Measurements from ENCODE around the gene ARID5B. TPM values are rescaled to one million over a fixed set of nuclear protein-coding genes. Genes with fewer than 3 reads are reported as not detected.

The ARID5B gene
- total and polyA plus RNA-seq, 2 donors (not counting 3 experiments of a cell fraction or from before 2014, with no cell fraction given), result 5.6 to 8.9 TPM

GRCh38 chr10:61918989-61919388, 17.5 kb downstream of the ARID5B start:
- no peak overlapping the region for H3K9ac ChIP-seq (replicated peaks; ENCODE audit: extremely low read depth, insufficient read depth, low read length)
- H3K9me1 ChIP-seq (replicated peaks; ENCODE audit: control insufficient read depth, extremely low read depth, insufficient read depth, low read length), result no peaks in the 10 kb centered on the region
- no peaks in the 10 kb centered on the region for H3K9me3 ChIP-seq (replicated peaks; ENCODE audit: control insufficient read depth, insufficient read depth, low read length)
- H3K4me2 ChIP-seq (ENCODE audit: insufficient read depth, low read length), result no peak overlapping the region
- H3K36me3 ChIP-seq (ENCODE audit: control insufficient read depth in 2 of 2, extremely low read depth in 1 of 2, insufficient read depth in 2 of 2, low read length in 2 of 2), result no peaks in the 10 kb centered on the region
- no peak overlapping the region for H3K4me3 ChIP-seq (replicated peaks in 1 of 3; ENCODE audit: insufficient read depth in 1 of 3, low read depth in 1 of 3, low read length in 3 of 3)
- no TSS peak for BruUV-seq (replicated peaks)
- no peaks in the 10 kb centered on the region for H3K27me3 ChIP-seq (ENCODE audit: control insufficient read depth in 2 of 2, insufficient read depth in 2 of 2, low read length in 2 of 2)
- dilution Hi-C loops (cut with MboI; ENCODE audit: extremely low pct_ligation_motif_present, low sequenced_read_pairs) (no loop called here), intact Hi-C loops (cut with micrococcal nuclease) (no loop called here)
- TF ChIP-seq FOS (IDR thresholded peaks at IDR 0.05; ENCODE audit: borderline replicate concordance, insufficient read depth, low read length) (no peak), EZH2 (IDR thresholded peaks at IDR 0.05; ENCODE audit: borderline replicate concordance, low read depth, low read length, severe bottlenecking) (no peak), GATA2 (IDR thresholded peaks at IDR 0.05; ENCODE audit: insufficient read depth, insufficient read length, low read depth, low read length) (no peak), POLR2AphosphoS5 (IDR thresholded peaks at IDR 0.05; ENCODE audit: insufficient read depth, low read depth, low read length) (no peak), POLR2A (IDR thresholded peaks at IDR 0.05; ENCODE audit: low read depth, low read length) (no peak), JUN (IDR thresholded peaks at IDR 0.05; ENCODE audit: borderline replicate concordance, insufficient read depth, insufficient read length, low read depth) (no peak), CTCF (IDR thresholded peaks at IDR 0.05; ENCODE audit: extremely low read depth in 1 of 2, insufficient read depth in 1 of 2, low read depth in 1 of 2, low read length in 2 of 2) (no peak), MYC (IDR thresholded peaks at IDR 0.05; ENCODE audit: low read depth, low read length) (no peak), MAX (IDR thresholded peaks at IDR 0.05; ENCODE audit: insufficient read depth, insufficient read length) (no peak)
- H2AFZ ChIP-seq (ENCODE audit: low read depth, low read length), result no peak overlapping the region
- no peak for DNase-seq (ENCODE audit: low read depth, low spot score)
- H3K27ac ChIP-seq (ENCODE audit: insufficient read depth, low read depth, low read length), result no peak overlapping the region
- no peak for FAIRE-seq
- H3K4me1 ChIP-seq (ENCODE audit: control insufficient read depth, extremely low read depth, insufficient read depth, low read length), result no peaks in the 10 kb centered on the region
- ChIA-PET POLR2A (no interaction called here), CTCF (no interaction called here)
- no peaks in the 10 kb centered on the region for H3K79me2 ChIP-seq (ENCODE audit: control insufficient read depth, insufficient read depth, low read length)
- no peaks in the 10 kb centered on the region for H4K20me1 ChIP-seq (replicated peaks; ENCODE audit: control insufficient read depth, extremely low read depth, insufficient read depth, low read length)

Data from endothelial cell of umbilical vein (primary cell).